ENCODE measurements around the gene HSPA12B. TPM values are rescaled to one million over a fixed set of nuclear protein-coding genes. Genes with fewer than 3 reads are reported as not detected.

HSPA12B gene
- total and polyA plus RNA-seq, 9 of the 15 experiments (the other 6 are each of a cell fraction or from before 2014, with no cell fraction given) = 0.03 to 0.07 TPM; not detected in 7

DNA sequence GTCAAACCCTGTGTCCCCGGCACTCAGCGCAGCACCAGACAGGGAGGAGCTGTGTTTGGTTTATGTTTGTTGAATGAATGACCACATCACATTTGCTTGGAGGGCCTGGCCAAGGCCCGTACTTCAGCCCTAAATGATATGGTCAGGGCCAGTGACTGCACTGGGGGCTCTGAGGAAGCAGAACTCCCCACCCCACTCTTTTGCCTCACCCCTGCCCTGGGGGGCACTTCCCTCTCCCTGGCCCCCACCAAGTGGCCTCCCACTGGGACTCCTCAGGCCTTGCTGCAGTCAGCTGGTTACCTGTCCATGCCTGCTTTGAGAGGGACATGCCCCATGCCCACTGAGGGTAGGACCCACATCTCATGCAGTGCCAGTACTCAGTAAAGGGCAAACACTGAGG lies 32.2 kb downstream of the HSPA12B start:
- no TSS peak for BruUV-seq (replicated peaks)
- no peak for DNase-seq (ENCODE audit: extremely low read depth in 1 of 4, low spot score in 3 of 4)

DNA sequence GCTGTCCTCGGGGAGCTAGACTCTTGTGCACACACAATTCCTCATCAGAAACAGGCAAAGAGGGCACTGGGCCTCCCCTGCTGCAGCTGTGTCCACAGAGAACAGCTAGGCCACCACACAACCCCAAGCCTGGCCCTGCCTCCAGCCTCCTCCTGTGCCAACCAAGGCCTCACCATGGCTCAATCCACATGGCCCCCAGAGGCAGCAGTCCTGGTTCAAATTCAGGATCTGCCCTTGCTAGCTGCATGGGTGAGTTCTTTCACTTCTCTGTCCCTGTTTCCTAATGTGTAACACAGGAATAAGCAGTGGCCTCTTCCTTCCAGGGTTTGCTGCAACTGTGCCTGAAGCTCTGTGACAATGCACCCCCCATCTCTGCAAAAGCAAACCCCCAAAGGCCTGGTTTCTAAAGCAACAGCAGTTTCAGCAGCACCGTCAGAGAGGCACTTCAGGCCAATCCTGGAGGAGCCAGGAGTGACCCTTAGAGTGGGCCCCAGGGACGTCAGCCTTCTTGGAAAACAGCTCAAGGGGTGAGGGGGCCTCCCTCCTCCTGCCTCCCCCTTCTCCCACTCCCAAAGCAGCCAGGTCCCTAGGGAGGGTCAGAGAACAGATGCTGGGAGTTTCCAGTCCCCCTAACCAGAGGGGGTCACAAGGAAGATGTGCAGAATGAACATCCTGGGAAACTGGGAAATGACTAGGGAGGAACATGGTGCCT lies 32.8 kb downstream of the HSPA12B start:
- Histone ChIP-seq H3K4me2 (ENCODE audit: insufficient read depth, low read length) (no peak overlapping the region), H3K9me3 (replicated peaks; ENCODE audit: control insufficient read depth, insufficient read depth, low read depth, low read length) (no peaks in the 10 kb centered on the region), H4K20me1 (replicated peaks; ENCODE audit: control insufficient read depth, insufficient read depth, low read length) (no peaks in the 10 kb centered on the region), H3K27me3 (ENCODE audit: control insufficient read depth in 2 of 2, insufficient read depth in 2 of 2, low read length in 2 of 2) (no peaks in the 10 kb centered on the region), H3K27ac (ENCODE audit: extremely low read depth, low read depth, low read length) (no peak overlapping the region), H3K36me3 (ENCODE audit: control insufficient read depth, insufficient read depth, low read length) (peaks cover 24% of the 10 kb centered on the region; the same call in 2 of the 3 replicates), H3K9me1 (ENCODE audit: control insufficient read depth, insufficient read depth, low read length) (no peaks in the 10 kb centered on the region), H3K4me1 (replicated peaks in 1 of 2; ENCODE audit: control insufficient read depth in 2 of 2, insufficient read depth in 2 of 2, low read length in 2 of 2) (peaks cover 9 to 42% of the 10 kb centered on the region in 2 experiments; a peak in 3 of 5 replicates), H2AFZ (ENCODE audit: low read depth, low read length) (no peak overlapping the region), H3K9ac (ENCODE audit: insufficient read depth in 1 of 2, low read depth in 2 of 2, low read length in 2 of 2) (peak overlapping the region in 1 of 2 experiments; percentile 77; a peak in 2 of 4 replicates), H3K79me2 (ENCODE audit: control insufficient read depth, insufficient read depth, low read length) (peaks cover 27% of the 10 kb centered on the region), H3K4me3 (no peak overlapping the region)
- WGBS (ENCODE audit: insufficient coverage, low coverage, missing lambda C conversion rate) = 52% methylated on average over 2 of the region's 3 CpGs
- in situ Hi-C loops (cut with MboI) = no loop called here
- ChIA-PET CTCF (ENCODE audit: low intra/inter-chr PET ratio) (no interaction called here), POLR2A (interaction anchor here (0.6 to 1.2 kb wide), 2 partner anchors 16 to 68 kb away, joined by 3 to 4 read pairs; partner anchors contain the start of gene SPEF1)
- TF ChIP-seq TAF15 (IDR thresholded peaks at IDR 0.05; ENCODE audit: low read depth, low read length) (no peak), ZNF224 (CRISPR knock-in tag; IDR thresholded peaks at IDR 0.05) (no peak), CHD1 (IDR thresholded peaks at IDR 0.05; ENCODE audit: low read length) (no peak), MAFG (tag; conservative IDR thresholded peaks at IDR 0.05) (no peak), POU5F1 (IDR thresholded peaks at IDR 0.05; ENCODE audit: borderline replicate concordance, low read depth, low read length, partially characterized antibody) (no peak)
- TF ChIP-seq, protein P1, sequence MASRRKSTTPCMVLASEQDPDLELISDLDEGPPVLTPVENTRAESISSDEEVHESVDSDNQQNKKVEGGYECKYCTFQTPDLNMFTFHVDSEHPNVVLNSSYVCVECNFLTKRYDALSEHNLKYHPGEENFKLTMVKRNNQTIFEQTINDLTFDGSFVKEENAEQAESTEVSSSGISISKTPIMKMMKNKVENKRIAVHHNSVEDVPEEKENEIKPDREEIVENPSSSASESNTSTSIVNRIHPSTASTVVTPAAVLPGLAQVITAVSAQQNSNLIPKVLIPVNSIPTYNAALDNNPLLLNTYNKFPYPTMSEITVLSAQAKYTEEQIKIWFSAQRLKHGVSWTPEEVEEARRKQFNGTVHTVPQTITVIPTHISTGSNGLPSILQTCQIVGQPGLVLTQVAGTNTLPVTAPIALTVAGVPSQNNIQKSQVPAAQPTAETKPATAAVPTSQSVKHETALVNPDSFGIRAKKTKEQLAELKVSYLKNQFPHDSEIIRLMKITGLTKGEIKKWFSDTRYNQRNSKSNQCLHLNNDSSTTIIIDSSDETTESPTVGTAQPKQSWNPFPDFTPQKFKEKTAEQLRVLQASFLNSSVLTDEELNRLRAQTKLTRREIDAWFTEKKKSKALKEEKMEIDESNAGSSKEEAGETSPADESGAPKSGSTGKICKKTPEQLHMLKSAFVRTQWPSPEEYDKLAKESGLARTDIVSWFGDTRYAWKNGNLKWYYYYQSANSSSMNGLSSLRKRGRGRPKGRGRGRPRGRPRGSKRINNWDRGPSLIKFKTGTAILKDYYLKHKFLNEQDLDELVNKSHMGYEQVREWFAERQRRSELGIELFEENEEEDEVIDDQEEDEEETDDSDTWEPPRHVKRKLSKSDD (conservative IDR thresholded peaks at IDR 0.05; ENCODE audit: low read length) = no peak
- TF ChIP-seq, protein P2, sequence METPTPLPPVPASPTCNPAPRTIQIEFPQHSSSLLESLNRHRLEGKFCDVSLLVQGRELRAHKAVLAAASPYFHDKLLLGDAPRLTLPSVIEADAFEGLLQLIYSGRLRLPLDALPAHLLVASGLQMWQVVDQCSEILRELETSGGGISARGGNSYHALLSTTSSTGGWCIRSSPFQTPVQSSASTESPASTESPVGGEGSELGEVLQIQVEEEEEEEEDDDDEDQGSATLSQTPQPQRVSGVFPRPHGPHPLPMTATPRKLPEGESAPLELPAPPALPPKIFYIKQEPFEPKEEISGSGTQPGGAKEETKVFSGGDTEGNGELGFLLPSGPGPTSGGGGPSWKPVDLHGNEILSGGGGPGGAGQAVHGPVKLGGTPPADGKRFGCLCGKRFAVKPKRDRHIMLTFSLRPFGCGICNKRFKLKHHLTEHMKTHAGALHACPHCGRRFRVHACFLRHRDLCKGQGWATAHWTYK (CRISPR knock-in tag; IDR thresholded peaks at IDR 0.05) = no peak
- no TSS peak for BruUV-seq (replicated peaks)
- intact Hi-C loops (cut with micrococcal nuclease) = no loop called here
- FAIRE-seq = no peak
- no peak for ATAC-seq
- DNase-seq (ENCODE audit: extremely low read depth in 1 of 4, low spot score in 3 of 4) = no peak

More for the DNA sequence above, 32.2 kb downstream of the HSPA12B start:
- Histone ChIP-seq H3K27me3 (ENCODE audit: control insufficient read depth in 2 of 2, insufficient read depth in 2 of 2, low read length in 2 of 2) (no peaks in the 10 kb centered on the region), H3K9me1 (ENCODE audit: control insufficient read depth, insufficient read depth, low read length) (no peaks in the 10 kb centered on the region), H3K27ac (ENCODE audit: extremely low read depth, low read depth, low read length) (no peak overlapping the region), H4K20me1 (replicated peaks; ENCODE audit: control insufficient read depth, insufficient read depth, low read length) (no peaks in the 10 kb centered on the region), H3K4me1 (replicated peaks in 1 of 2; ENCODE audit: control insufficient read depth in 2 of 2, insufficient read depth in 2 of 2, low read length in 2 of 2) (peaks cover 9 to 46% of the 10 kb centered on the region in 2 experiments; a peak in 3 of 5 replicates), H3K4me3 (no peak overlapping the region), H3K79me2 (ENCODE audit: control insufficient read depth, insufficient read depth, low read length) (peaks cover 27% of the 10 kb centered on the region), H2AFZ (ENCODE audit: low read depth, low read length) (no peak overlapping the region), H3K36me3 (ENCODE audit: control insufficient read depth, insufficient read depth, low read length) (peaks cover 28% of the 10 kb centered on the region; the same call in 2 of the 3 replicates), H3K9me3 (replicated peaks; ENCODE audit: control insufficient read depth, insufficient read depth, low read depth, low read length) (no peaks in the 10 kb centered on the region), H3K9ac (ENCODE audit: insufficient read depth in 1 of 2, low read depth in 2 of 2, low read length in 2 of 2) (0 out of 4 replicates have a peak overlapping the region, but pooled peaks of 1 of the 2 experiments have one; percentile 66), H3K4me2 (ENCODE audit: insufficient read depth, low read length) (no peak overlapping the region)
- 92% methylated on average over 3 of the region's 3 CpGs for WGBS (ENCODE audit: insufficient coverage, low coverage, missing lambda C conversion rate)
- FAIRE-seq (no peak), ATAC-seq (no peak)
- in situ Hi-C loops (cut with MboI) (no loop called here), intact Hi-C loops (cut with micrococcal nuclease) (no loop called here)
- ChIA-PET CTCF (ENCODE audit: low intra/inter-chr PET ratio) (no interaction called here), POLR2A (interaction anchor here (1.2 kb wide), 1 partner anchor 17 kb away, joined by 4 read pairs; the partner anchor contains the start of gene SPEF1)
- no peak for TF ChIP-seq HIVEP1 (CRISPR knock-in tag; IDR thresholded peaks at IDR 0.05)
- no peak for TF ChIP-seq MCM2 (IDR thresholded peaks at IDR 0.05; ENCODE audit: low read depth)

Data from K562 (cell line).